Measurements from ENCODE around the gene ANTKMT. TPM values are rescaled to one million over a fixed set of nuclear protein-coding genes. Genes with fewer than 3 reads are reported as not detected.
A peak's percentile ranks its signal among the peaks of the same experiment; 100 is the strongest.

The ANTKMT gene
- total RNA-seq, 1 experiment from 2014 or later: 55.0 TPM

DNA sequence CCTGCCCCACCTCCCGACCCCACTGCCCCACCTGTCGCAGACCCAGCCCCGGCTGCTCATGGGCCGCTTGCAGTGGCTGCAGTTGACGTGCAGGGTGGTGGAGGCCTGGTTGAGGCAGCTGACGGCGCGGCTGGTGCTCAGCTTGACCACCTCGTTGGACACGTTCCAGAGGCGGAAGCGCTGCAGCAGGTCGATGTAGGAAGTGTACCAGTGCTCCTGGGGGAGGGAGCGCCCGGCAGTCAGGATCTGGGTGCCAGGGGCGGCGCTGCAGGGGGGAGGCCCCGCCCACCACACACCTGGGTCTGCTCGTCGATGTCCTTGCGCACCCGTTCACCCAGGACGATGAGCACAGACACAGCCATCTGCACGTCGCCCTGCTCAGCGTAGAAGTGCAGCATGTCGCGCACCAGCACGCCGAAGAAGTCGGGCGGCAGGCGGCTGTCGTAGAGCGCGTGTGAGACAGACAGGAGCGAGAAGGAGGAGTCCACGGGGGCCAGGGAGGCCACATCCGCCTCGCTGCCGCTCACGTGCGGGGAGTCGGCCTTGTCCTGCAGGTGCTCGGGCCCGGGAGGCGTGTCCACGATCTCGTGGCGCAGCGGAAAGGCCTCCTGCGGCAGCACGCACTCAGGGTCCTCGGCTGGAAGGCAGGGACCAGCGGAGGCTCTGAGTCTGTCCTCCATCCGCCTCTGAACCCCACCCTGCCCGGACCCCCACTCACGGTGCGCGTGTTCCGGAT, 35.8 kb upstream of the ANTKMT start:
- Histone ChIP-seq H3K9me2 (ENCODE audit: insufficient read depth) (no peaks in the 10 kb centered on the region), H3K9me3 (ENCODE audit: insufficient read depth, low read depth) (no peaks in the 10 kb centered on the region), H3K4me3 (no peak overlapping the region), H4K20me1 (ENCODE audit: insufficient read depth) (peaks cover 30% of the 10 kb centered on the region), H2AFZ (no peak overlapping the region), H3K27ac (no peak overlapping the region), H3K36me3 (ENCODE audit: low read depth) (no peaks in the 10 kb centered on the region; the same call in 1 of the 2 replicates), H3F3A (ENCODE audit: insufficient read depth, low read depth) (peaks cover 31% of the 10 kb centered on the region; the same call in 1 of the 2 replicates), H3K4me2 (peak overlapping the region; percentile 86), H3K79me2 (ENCODE audit: low read depth) (peaks cover 45% of the 10 kb centered on the region), H3K4me1 (replicated peaks; ENCODE audit: insufficient read depth) (peaks cover 41% of the 10 kb centered on the region), H3K27me3 (ENCODE audit: insufficient read depth, low read depth) (no peaks in the 10 kb centered on the region)
- intact Hi-C loops (cut with micrococcal nuclease; ENCODE audit: unreplicated experiment): loop anchor here (5.0 kb wide), 1 partner anchor 158 kb away; the partner anchor contains the start of gene CAPN15
- TF ChIP-seq, protein P1, sequence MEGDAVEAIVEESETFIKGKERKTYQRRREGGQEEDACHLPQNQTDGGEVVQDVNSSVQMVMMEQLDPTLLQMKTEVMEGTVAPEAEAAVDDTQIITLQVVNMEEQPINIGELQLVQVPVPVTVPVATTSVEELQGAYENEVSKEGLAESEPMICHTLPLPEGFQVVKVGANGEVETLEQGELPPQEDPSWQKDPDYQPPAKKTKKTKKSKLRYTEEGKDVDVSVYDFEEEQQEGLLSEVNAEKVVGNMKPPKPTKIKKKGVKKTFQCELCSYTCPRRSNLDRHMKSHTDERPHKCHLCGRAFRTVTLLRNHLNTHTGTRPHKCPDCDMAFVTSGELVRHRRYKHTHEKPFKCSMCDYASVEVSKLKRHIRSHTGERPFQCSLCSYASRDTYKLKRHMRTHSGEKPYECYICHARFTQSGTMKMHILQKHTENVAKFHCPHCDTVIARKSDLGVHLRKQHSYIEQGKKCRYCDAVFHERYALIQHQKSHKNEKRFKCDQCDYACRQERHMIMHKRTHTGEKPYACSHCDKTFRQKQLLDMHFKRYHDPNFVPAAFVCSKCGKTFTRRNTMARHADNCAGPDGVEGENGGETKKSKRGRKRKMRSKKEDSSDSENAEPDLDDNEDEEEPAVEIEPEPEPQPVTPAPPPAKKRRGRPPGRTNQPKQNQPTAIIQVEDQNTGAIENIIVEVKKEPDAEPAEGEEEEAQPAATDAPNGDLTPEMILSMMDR (conservative IDR thresholded peaks at IDR 0.05): no peak
- TF ChIP-seq EZH2 (IDR thresholded peaks at IDR 0.05; ENCODE audit: low read depth): no peak
- ChIA-PET POLR2A (ENCODE audit: unreplicated experiment) (no interaction called here), CTCF (no interaction called here)
- DNase-seq: no peak
- BruUV-seq (replicated peaks): no TSS peak

GRCh38 chr16:685967-686366, 35.0 kb upstream of the ANTKMT start:
- Histone ChIP-seq H4K20me1 (ENCODE audit: insufficient read depth) (peaks cover 26% of the 10 kb centered on the region), H3K27ac (no peak overlapping the region), H3K4me2 (no peak overlapping the region), H3K9me3 (ENCODE audit: insufficient read depth, low read depth) (no peaks in the 10 kb centered on the region), H3K27me3 (ENCODE audit: insufficient read depth, low read depth) (no peaks in the 10 kb centered on the region), H3K4me3 (no peak overlapping the region), H2AFZ (no peak overlapping the region), H3K36me3 (ENCODE audit: low read depth) (no peaks in the 10 kb centered on the region; the same call in 1 of the 2 replicates), H3K9me2 (ENCODE audit: insufficient read depth) (no peaks in the 10 kb centered on the region), H3F3A (ENCODE audit: insufficient read depth, low read depth) (peaks cover 32% of the 10 kb centered on the region; the same call in 1 of the 2 replicates), H3K79me2 (ENCODE audit: low read depth) (peaks cover 41% of the 10 kb centered on the region), H3K4me1 (replicated peaks; ENCODE audit: insufficient read depth) (peaks cover 46% of the 10 kb centered on the region)
- ChIA-PET POLR2A (ENCODE audit: unreplicated experiment) (no interaction called here), CTCF (no interaction called here)
- TF ChIP-seq, protein P1 (conservative IDR thresholded peaks at IDR 0.05): peak; percentile 71
- no peak for TF ChIP-seq EZH2 (IDR thresholded peaks at IDR 0.05; ENCODE audit: low read depth)
- no TSS peak for BruUV-seq (replicated peaks)
- intact Hi-C loops (cut with micrococcal nuclease; ENCODE audit: unreplicated experiment): no loop called here
- peak in 1 of 2 experiments; percentile 65 for DNase-seq

- Histone ChIP-seq H3K4me2 (no peak overlapping the region), H2AFZ (no peak overlapping the region), H3K36me3 (ENCODE audit: low read depth) (no peaks in the 10 kb centered on the region; the same call in 1 of the 2 replicates), H3K9me3 (ENCODE audit: insufficient read depth, low read depth) (no peaks in the 10 kb centered on the region), H3K79me2 (ENCODE audit: low read depth) (peaks cover 34% of the 10 kb centered on the region), H3F3A (ENCODE audit: insufficient read depth, low read depth) (peaks cover 36% of the 10 kb centered on the region), H3K4me3 (no peak overlapping the region), H4K20me1 (ENCODE audit: insufficient read depth) (peaks cover 20% of the 10 kb centered on the region), H3K27ac (no peak overlapping the region), H3K27me3 (ENCODE audit: insufficient read depth, low read depth) (no peaks in the 10 kb centered on the region), H3K4me1 (replicated peaks; ENCODE audit: insufficient read depth) (peaks cover 43% of the 10 kb centered on the region), H3K9me2 (ENCODE audit: insufficient read depth) (no peaks in the 10 kb centered on the region)
- ChIA-PET CTCF (no interaction called here), POLR2A (ENCODE audit: unreplicated experiment) (no interaction called here)
- BruUV-seq (replicated peaks): no TSS peak
- DNase-seq: no peak
- TF ChIP-seq EZH2 (IDR thresholded peaks at IDR 0.05; ENCODE audit: low read depth): no peak
- TF ChIP-seq, protein P1 (conservative IDR thresholded peaks at IDR 0.05): no peak
- intact Hi-C loops (cut with micrococcal nuclease; ENCODE audit: unreplicated experiment): no loop called here
Measured at GRCh38 chr16:686459-687260, 34.3 kb upstream of the ANTKMT start.

All from PC-9 (cell line).